Endothelial cell of umbilical vein (primary cell): ENCODE results near the gene ETV7.

Source experiments
- CTCF ChIP-seq, 2 donors: IDR thresholded peaks; 1 replicate in 1 of 2; 2 replicates in 1 of 2; pipeline ENCODE4 v1.5.1; 2011; ENCODE audit warnings: low read length in 2 of 2, mild to moderate bottlenecking in 2 of 2, moderate library complexity in 2 of 2, control low read depth in 1 of 2, inconsistent platforms in 1 of 2, low read depth in 1 of 2; ENCODE audit not compliant: insufficient read depth in 1 of 2; ENCODE audit errors: extremely low read depth in 1 of 2
- EZH2 ChIP-seq: IDR thresholded peaks from 2 replicates; pipeline ENCODE4 v1.6.1; 2012; ENCODE audit warnings: borderline replicate concordance, low read depth, mild to moderate bottlenecking, moderate library complexity, low read length, inconsistent platforms; ENCODE audit not compliant: severe bottlenecking
- FOS ChIP-seq: IDR thresholded peaks from 2 replicates; pipeline ENCODE4 v1.6.1; 2011; ENCODE audit warnings: mild to moderate bottlenecking, low read length, moderate library complexity, borderline replicate concordance; ENCODE audit not compliant: insufficient read depth
- GATA2 ChIP-seq: IDR thresholded peaks from 2 replicates; pipeline ENCODE4 v1.7.0; 2011; ENCODE audit warnings: low read depth, mild to moderate bottlenecking, moderate library complexity, mixed read lengths, low read length; ENCODE audit not compliant: insufficient read length, insufficient read depth
- JUN ChIP-seq: IDR thresholded peaks from 2 replicates; pipeline ENCODE4 v1.6.1; 2011; ENCODE audit warnings: borderline replicate concordance, low read depth; ENCODE audit not compliant: insufficient read length, insufficient read depth
- MAX ChIP-seq: IDR thresholded peaks from 2 replicates; pipeline ENCODE4 v1.6.1; 2011; ENCODE audit not compliant: insufficient read depth, insufficient read length
- MYC ChIP-seq: IDR thresholded peaks from one replicate; pipeline ENCODE4 v1.6.1; 2011; ENCODE audit warnings: mild to moderate bottlenecking, low read depth, low read length
- POLR2A ChIP-seq: IDR thresholded peaks from 2 replicates; pipeline ENCODE4 v1.6.1; 2012; ENCODE audit warnings: low read depth, mild to moderate bottlenecking, control low read depth, low read length
- POLR2AphosphoS5 ChIP-seq: IDR thresholded peaks from 2 replicates; pipeline ENCODE4 v1.6.1; 2012; ENCODE audit warnings: low read depth, mild to moderate bottlenecking, control low read depth, low read length, moderate library complexity; ENCODE audit not compliant: insufficient read depth

GRCh38 chr6:36336208-36336710, 51.2 kb downstream of the ETV7 start:
- TF ChIP-seq CTCF (IDR thresholded peaks at IDR 0.05; ENCODE audit: extremely low read depth in 1 of 2, insufficient read depth in 1 of 2, low read depth in 1 of 2, low read length in 2 of 2), result no peak
- no peak for TF ChIP-seq POLR2AphosphoS5
- no peak for TF ChIP-seq EZH2
- no peak for TF ChIP-seq POLR2A
- TF ChIP-seq JUN, result no peak
- TF ChIP-seq MAX, result no peak
- no peak for TF ChIP-seq MYC
- TF ChIP-seq GATA2, result no peak
- no peak for TF ChIP-seq FOS
